ENCODE data around the gene NAALADL2. TPM values are rescaled to one million over a fixed set of nuclear protein-coding genes. Genes with fewer than 3 reads are reported as not detected.

Gene NAALADL2
- total and polyA plus RNA-seq, 2 of the 13 experiments (the other 11 are each of a cell fraction or from before 2014, with no cell fraction given), result 0.08 TPM; not detected in 1

DNA sequence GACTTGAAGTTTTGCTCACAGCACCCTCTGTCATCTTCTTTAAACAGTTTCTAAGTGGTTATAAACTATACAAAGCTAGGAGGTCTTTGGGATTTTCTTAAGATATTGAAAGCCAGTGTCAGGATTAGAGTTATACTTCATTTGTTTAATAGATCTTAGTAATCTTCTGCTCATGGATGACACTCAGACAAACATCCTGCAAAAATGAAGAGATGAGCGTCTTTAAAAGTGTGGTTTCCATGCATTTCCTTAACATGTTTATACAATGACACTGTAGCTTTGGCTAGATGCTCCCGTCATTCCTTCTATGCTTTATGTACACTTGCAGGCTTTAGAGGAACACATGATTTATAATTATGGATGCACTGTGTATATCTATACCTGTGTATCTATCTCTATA lies 182.2 kb downstream of the NAALADL2 start:
- H3K4me2 ChIP-seq (ENCODE audit: low read depth, low read length), result no peak overlapping the region
- in situ Hi-C loops (cut with HindIII; ENCODE audit: extremely low pct_ligation_motif_present, low pct_unique_long_range_greater_than_20kb), result no loop called here
- H3K9ac ChIP-seq (ENCODE audit: insufficient read depth, low read depth, low read length), result no peak overlapping the region
- no peak overlapping the region for H3K4me3 ChIP-seq (replicated peaks in 1 of 3; ENCODE audit: insufficient read depth in 1 of 3, low read depth in 2 of 3, low read length in 3 of 3)
- H4K20me1 ChIP-seq (ENCODE audit: insufficient read depth, low read length), result no peaks in the 10 kb centered on the region
- no TSS peak for BruUV-seq (replicated peaks)
- TF ChIP-seq ZMYM3 (CRISPR knock-in tag; IDR thresholded peaks at IDR 0.05), result no peak
- TF ChIP-seq ELF3 (CRISPR knock-in tag; IDR thresholded peaks at IDR 0.05), result no peak
- TF ChIP-seq ZNF143 (CRISPR knock-in tag; IDR thresholded peaks at IDR 0.05), result no peak
- TF ChIP-seq ATF1 (CRISPR knock-in tag; IDR thresholded peaks at IDR 0.05), result no peak
- no peak for TF ChIP-seq ZNF614 (CRISPR knock-in tag; IDR thresholded peaks at IDR 0.05; ENCODE audit: borderline replicate concordance)
- no peak for TF ChIP-seq NR2F6 (IDR thresholded peaks at IDR 0.05)
- TF ChIP-seq NR2F6 (CRISPR knock-in tag; IDR thresholded peaks at IDR 0.05), result no peak
- no peak for TF ChIP-seq ZNF597 (CRISPR knock-in tag; IDR thresholded peaks at IDR 0.05)
- TF ChIP-seq SMYD3 (CRISPR knock-in tag; IDR thresholded peaks at IDR 0.05), result no peak
- no peak for TF ChIP-seq MLXIP (CRISPR knock-in tag; IDR thresholded peaks at IDR 0.05; ENCODE audit: borderline replicate concordance)
- no peak for TF ChIP-seq EP300 (IDR thresholded peaks at IDR 0.05; ENCODE audit: low read depth in 2 of 2, low read length in 2 of 2)
- TF ChIP-seq EP300 (CRISPR knock-in tag; IDR thresholded peaks at IDR 0.05; ENCODE audit: borderline replicate concordance), result no peak
- TF ChIP-seq KLF12 (CRISPR knock-in tag; IDR thresholded peaks at IDR 0.05; ENCODE audit: borderline replicate concordance), result no peak
- no peak for TF ChIP-seq NR2C2 (CRISPR knock-in tag; IDR thresholded peaks at IDR 0.05; ENCODE audit: borderline replicate concordance)
- TF ChIP-seq ATAD3A (CRISPR knock-in tag; IDR thresholded peaks at IDR 0.05), result no peak
- no peaks in the 10 kb centered on the region for H3K36me3 ChIP-seq (replicated peaks in 1 of 2; ENCODE audit: control insufficient read depth in 1 of 2, insufficient read depth in 2 of 2, low read length in 2 of 2)
- DNase-seq (ENCODE audit: low spot score) (no peak), FAIRE-seq (no peak), ATAC-seq (no peak)
- no peaks in the 10 kb centered on the region for H3K79me2 ChIP-seq (ENCODE audit: insufficient read depth, low read length)
- CTCF ChIA-PET (ENCODE audit: low intra/inter-chr PET ratio, low total read pairs), result no interaction called here
- H3K27me3 ChIP-seq (ENCODE audit: control insufficient read depth in 1 of 2, insufficient read depth in 2 of 2, low read length in 2 of 2), result no peaks in the 10 kb centered on the region
- H3K9me3 ChIP-seq (ENCODE audit: low read length), result no peaks in the 10 kb centered on the region
- no peaks in the 10 kb centered on the region for H3K4me1 ChIP-seq (ENCODE audit: insufficient read depth, low read length)
- intact Hi-C loops (cut with micrococcal nuclease; ENCODE audit: unreplicated experiment), result no loop called here
- POLR2A ChIA-PET, result no interaction called here
- no peak overlapping the region for H2AFZ ChIP-seq (ENCODE audit: low read length)
- H3K27ac ChIP-seq (ENCODE audit: extremely low read length, insufficient read depth, low read length), result no peak overlapping the region
- 31% methylated on average over 2 of the region's 2 CpGs for WGBS (ENCODE audit: low lambda C conversion rate)
